ENCODE data around the gene MAP4K2.

DNA sequence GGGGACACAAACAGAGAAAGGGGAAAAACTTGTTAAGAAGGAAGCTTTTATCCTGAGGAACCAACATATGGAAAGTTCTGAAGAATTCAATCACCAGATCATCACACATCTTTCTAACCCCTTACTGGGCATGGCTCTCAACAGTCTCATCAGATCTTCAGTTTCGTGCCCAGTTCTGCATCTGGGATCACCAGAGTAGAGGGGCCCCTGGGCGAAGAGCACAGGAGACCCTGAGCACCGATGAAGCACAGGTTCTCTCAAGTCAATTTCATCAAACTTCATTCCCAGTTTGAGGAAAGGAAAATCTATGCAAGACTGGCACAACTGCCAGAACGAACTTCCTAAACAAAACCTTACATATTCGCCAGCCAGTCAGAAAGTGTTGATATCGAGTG, 34.7 kb downstream of the MAP4K2 start:
- TF ChIP-seq, protein P1, sequence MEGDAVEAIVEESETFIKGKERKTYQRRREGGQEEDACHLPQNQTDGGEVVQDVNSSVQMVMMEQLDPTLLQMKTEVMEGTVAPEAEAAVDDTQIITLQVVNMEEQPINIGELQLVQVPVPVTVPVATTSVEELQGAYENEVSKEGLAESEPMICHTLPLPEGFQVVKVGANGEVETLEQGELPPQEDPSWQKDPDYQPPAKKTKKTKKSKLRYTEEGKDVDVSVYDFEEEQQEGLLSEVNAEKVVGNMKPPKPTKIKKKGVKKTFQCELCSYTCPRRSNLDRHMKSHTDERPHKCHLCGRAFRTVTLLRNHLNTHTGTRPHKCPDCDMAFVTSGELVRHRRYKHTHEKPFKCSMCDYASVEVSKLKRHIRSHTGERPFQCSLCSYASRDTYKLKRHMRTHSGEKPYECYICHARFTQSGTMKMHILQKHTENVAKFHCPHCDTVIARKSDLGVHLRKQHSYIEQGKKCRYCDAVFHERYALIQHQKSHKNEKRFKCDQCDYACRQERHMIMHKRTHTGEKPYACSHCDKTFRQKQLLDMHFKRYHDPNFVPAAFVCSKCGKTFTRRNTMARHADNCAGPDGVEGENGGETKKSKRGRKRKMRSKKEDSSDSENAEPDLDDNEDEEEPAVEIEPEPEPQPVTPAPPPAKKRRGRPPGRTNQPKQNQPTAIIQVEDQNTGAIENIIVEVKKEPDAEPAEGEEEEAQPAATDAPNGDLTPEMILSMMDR (IDR thresholded peaks at IDR 0.05) = no peak
- no peak for TF ChIP-seq POLR2A (IDR thresholded peaks at IDR 0.05)

All from sigmoid colon (tissue), 3 donors.